HPDE6-E6E7 (cell line): ENCODE data around the gene IGF2BP3.

Experiments
- DNase-seq: peaks from one replicate; pipeline ENCODE4 v3.0.0; 2011; ENCODE audit warnings: missing footprints; ENCODE audit errors: extremely low spot score

IGF2BP3 gene

DNA sequence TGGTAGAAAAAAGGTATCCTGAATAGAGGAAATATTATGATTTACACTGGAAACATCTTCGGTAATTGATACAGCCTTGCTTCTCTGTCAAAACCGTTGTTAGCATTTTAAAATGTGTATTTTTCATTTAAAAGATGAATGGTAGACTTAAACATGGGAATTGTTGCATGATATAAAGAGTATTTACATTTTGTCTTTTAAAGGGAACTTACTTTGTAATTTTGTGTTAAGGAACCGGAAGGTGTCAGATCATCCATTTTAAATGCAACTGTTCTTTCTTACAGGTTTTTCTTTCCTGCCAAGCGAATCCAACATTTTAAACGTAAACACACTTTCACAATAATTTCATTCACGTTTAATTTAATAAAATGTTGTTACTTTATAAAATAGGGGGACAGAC is 1.8 kb upstream of the IGF2BP3 start:
- no peak for DNase-seq

DNA sequence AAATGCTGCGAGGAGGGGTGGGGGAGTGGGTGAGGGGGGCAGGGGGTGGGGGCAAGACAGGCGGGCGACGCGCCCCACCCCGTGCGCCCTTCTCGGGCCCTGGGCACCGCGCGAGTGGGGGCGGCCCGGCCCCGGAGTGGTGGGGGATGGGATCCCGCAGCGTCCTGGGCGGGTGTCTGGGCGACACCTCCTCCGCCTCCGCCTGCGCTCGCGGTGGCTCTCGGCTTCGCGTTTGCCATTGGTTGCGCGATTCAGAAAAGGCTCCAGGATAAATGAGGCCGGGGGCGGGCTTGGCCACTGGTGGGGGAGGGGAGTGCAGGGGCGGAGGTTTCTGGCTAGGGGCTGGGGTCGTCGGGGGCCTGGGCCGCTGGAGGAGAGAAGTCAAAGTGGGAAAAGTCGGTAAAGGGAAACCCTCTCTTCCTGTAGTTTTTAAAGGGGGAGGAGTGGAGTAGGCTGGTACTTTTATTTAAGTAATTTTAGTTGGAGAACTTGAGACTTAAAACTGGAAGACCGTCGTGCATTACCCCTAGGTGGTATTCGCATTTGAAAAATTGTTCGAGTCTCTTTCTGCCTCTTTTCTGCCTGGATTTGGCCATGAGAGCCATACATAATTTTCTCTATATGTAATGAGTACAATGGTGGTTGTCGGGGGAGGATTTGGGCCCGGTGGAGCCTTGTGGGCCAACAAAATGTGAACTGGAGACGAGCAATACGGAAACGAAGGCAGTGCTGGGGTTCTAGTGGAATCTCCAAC is 992 bp upstream of the IGF2BP3 start:
- no peak for DNase-seq

DNA sequence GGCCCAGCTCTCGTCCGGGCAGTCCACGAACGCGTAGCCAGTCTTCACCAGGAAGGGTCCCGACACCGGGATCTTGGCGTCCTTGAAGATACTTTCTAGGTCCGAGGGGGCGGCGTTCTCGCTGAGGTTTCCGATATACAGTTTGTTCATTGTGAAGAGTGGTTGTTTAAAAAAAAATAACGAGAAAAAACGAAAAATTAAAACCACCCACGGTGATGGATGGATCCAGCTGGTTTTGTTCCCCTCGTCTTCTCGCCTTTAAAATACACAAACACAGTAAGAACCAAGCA is 385 bp downstream of the IGF2BP3 start:
- no peak for DNase-seq

DNA sequence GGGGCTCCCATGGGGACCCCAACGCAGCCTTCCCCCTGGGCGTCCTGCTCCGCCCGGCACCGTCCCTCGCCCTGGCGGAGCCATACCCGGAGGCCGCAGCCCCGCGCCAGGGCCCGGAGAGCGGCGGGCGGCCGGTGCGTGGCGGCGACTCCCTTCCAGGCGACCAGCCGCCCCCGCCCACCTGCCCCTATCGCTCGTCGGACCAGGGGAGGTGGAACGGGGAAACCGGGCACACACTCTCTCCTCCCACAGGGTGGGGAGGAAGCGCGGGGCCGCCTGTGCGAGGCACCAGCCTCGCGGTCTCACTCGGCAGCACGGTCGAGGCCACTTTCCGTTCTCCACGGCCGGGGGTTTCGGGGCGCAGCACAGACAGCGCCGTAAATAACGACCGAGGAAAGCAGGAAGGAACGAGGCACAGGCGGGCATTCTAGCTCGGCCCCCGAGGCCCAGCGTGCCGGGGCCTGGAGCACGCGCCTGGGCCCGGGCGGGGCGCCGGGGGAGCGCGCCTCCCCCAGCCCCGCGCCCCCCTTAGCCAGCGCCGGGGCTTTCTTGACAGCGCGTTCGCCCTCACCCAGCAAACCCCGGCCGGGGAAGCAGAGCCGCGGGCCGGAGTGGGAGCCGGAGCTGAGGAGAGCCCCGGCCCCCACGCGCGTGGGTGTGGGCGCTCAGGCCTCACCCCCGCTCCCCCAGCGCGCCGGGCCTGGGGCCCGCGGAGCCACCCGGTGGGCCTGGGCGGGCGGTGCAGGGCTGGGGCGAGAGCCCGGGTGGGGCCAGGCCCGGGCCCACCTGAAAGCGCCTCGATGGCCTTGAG is 936 bp downstream of the IGF2BP3 start:
- no peak for DNase-seq

DNA sequence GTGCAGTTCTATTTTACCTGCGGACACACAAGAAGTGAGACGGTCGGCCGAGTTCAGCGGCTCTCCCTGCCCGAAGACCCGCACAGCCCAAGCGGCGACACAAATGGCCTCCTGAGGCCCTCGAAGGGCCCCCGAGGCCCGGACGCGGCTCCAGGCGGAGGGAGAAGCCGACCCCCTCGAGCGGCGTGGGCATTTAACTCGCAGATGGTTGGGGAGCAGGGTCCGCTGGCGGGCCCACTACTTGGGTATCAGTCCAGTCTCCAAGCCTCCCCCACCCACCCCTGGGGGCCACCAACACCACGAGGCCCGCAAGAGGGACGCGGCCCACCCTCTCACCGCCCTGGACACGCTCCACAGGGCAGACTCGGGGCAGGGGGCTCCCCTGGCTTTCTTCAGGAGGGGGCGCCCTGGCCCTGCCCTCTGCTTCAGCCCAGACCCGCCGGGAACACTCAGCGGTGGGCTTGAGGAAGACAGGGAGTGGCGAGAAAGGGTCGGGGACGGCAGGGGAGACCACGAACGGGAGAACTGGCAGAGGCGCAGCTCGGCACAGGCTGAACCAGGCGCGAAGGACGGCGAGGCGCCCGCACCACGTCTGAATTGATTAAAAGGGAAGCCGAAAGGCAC is 1.7 kb downstream of the IGF2BP3 start:
- no peak for DNase-seq

DNA sequence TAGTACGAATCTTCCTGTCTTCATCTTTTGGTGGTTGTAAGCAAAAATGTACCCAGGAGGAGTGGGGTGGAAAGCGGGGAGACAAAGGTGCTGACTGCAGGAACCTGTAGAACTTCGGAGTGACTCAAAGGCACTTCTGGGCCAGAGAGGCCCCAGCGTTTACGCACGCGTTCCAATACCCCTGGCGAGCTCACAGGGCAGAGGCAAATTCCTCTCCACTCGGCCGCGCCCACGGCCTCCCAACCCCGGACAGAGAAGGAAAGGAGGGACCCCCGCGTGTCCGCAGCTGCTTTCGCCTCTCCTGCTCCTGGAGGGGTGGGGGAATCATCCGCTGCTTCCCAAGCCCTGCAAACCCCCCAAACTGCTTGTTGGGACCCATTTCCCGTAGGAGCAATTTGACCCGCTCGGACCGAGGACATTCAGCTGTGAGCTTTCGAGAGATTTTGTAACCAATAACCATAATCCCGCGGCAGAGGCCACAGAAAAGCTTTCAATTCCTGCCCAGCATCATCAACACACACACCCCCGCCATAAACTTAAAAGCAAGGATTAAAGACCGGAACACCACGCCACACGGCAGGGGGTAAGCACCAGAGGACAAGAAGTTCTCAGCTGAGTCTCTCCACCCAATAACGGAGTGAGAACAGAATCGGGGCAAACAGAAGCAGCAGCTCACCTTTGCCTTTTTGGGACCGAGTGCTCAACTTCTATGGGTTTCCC is 2.3 kb downstream of the IGF2BP3 start:
- no peak for DNase-seq

DNA sequence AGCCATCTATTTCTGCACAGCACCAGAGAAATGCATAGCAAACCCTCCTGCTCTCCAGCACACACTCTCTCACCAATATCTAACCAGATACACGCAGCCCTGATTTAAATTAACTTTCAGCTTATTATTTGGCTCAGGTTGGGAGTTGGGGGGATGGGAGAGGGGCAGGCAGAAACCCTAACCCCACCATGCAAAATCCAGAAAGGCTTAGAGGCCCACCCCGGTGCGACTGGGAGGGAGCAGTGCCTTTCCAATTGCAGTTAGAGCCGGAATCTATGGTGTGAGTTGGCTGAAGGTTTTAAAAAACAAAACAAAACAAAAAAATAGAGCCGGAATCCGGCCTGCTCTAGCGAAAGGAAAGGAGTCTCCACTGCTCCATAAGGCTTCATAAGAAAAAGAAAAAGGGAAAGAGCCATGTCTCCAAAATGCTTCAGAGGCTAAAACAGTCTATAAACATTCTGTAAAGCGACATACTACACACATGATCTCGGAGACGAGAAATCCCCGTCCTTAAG is 2.9 kb downstream of the IGF2BP3 start:
- DNase-seq: no peak

DNA sequence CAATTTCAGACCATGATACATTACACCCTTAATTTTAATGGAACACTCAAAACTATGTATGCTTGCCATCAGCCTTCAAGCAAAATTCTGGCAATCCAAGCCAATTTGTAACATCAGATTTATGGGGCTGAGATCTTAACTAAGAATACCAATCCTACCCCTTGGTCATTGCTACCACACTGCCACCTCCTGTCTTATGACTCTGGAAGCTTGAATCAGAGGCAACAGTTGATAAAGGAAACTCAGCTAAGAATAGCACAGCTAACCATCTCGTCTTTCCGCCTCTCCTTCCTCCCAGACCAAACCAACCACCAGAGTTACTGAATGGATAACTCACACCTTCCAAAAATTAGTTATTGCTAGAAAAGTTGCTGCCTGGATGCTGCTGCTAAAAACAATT is 7.4 kb downstream of the IGF2BP3 start:
- DNase-seq: no peak

DNA sequence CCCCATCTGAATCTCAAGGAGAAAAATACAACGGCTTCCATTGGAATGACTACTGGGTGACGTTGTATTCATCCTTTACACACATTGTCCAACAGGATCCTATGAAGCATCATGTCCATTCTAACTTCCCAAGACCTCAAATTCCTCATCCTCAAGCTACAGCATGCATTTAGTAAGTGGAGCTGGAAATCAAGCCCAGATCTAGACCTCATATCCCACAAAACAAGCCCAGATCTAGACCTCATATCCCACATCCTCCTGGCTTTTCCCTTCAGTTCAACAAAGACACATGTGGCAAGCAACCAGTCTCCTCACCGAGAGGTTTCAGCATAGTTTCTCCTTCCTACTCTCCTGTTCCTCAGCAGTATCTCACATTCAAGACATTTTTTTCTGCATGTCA is 12.2 kb downstream of the IGF2BP3 start:
- DNase-seq: no peak

DNA sequence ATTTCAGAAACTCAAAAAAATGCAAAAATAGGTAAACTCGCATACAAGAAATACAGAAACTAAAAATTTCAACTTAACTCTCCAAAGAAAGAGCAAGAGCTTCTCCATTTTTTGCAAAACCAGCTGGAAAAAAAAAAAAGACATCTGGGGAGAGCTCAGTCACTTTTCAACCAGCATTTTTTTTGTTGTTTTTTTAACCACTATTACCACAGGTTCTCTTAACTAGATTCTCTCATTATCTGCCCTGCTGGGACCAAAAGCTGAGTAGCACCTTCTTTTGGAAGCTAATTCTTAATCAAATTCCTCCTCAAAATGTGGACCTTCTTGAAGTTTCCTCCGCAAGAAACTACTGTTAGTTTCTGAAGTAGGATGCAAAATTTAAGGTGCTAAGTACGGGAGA is 14.2 kb downstream of the IGF2BP3 start:
- DNase-seq: no peak

DNA sequence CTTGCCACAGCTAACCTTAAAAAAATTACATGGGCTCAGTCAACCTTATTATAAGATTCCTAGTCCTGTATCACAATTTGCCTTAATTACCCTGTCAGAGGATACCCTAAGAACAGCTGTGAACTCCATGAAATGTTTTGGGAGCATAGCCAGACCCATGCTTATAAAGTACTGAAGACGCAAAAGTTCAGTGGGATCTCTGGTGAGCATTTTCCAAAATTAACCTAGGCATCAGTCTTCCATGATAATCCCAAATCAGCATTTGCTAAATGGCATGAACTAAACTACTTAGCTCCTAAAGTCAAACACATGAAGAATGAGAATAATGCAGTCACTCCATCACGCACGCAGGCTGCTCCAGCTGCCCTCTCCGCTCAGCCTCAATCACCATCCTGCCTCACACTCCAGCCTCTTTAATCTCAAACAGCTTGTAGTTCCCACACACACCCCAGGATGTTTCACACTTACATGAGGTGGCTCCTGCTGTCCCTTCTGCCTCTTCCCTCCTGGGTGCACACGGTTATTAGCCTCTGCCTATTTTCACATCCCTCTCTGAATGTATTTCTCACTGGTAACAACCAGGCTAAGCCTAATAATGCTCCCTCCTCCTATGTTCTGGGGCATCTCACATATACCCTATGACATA is 15.3 kb downstream of the IGF2BP3 start:
- DNase-seq: no peak

DNA sequence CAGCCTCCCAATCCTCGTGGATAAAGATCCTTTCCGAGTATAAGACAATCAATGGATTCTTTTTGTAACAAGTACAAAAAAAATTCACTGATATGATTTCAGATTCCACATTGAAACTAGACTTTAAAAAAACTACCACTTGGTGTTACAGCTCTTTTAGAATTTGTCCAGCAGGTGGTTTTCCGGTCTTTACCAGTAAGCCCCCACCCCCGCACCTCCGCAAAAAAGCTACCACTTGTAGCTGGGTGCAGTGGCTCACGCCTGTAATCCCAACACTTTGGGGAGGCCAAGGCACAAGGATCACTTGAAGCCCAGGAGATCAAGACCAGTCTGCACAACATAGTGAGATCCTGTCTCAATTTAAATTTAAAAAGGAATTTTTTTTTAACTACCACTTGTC is 19.8 kb downstream of the IGF2BP3 start:
- DNase-seq: no peak

DNA sequence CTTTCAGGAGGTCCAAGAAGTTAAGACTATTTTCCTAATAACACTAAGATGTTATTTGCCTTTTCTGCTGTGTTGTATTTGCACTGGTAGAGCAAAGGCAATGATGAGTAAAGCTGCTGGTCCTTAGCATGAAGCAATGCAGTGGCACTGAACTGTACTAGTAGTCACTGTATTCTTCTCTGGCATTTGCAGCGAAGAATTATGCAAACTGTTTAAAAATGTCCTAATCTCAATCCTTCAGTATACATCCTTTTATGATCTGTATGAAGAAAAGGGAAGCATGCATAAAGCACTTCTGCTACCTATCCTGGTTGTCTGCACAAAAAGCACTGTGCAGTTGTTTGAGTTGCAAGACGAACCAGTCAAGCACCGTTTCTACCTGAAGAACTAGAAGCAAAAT is 20.4 kb downstream of the IGF2BP3 start:
- DNase-seq: no peak

DNA sequence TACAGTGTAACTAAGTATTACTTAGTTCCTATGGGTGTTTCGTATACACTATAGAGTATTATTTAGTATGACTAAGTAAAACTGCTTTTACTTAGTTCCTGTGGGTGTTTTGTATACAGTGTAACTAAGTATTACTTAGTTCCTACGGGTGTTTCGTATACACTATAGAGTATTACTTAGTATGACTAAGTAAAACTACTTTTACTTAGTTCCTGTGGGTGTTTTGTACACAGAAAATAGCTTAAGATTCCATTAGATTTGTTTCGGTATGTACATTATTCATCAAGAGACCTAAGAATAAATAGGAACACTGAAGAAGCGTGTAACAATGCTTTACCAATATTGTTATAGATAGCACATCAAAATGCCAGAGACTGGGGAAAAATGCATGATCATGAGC is 25.0 kb downstream of the IGF2BP3 start:
- no peak for DNase-seq

DNA sequence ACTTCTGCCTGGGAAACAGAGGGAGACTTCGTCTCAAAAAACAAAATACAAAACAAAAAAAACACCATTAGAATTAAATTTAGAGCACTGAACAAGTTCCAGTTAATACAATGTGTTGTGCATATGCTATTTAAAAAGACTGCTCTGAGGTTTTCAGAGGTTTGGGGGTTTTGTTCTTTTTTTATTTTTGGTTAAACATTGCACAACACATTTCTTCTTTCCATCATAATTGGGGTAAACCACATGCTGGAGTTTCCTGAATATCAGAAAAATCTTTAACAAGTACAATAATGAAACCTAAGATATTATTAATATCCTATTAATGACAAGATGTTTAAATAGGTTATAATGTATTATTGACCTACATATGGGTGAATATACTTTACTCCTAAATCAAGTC is 26.3 kb downstream of the IGF2BP3 start:
- DNase-seq: no peak

DNA sequence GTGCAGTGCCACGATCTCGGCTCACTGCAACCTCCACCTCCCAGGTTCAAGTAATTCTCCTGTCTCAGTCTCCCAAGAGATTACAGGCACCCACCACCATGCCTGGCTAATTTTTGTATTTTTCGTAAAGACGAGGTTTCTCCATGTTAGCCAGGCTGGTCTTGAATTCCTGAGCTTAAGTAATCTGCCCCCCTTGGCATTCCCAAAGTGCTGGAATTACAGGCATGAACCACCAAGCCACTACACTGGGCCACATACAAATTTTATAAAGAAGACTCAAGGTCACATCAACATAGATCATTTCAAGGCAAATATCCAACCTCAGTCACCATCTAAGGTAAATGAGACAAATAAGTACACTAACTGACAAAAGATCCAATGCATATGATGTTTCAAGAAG is 32.1 kb downstream of the IGF2BP3 start:
- DNase-seq: no peak

DNA sequence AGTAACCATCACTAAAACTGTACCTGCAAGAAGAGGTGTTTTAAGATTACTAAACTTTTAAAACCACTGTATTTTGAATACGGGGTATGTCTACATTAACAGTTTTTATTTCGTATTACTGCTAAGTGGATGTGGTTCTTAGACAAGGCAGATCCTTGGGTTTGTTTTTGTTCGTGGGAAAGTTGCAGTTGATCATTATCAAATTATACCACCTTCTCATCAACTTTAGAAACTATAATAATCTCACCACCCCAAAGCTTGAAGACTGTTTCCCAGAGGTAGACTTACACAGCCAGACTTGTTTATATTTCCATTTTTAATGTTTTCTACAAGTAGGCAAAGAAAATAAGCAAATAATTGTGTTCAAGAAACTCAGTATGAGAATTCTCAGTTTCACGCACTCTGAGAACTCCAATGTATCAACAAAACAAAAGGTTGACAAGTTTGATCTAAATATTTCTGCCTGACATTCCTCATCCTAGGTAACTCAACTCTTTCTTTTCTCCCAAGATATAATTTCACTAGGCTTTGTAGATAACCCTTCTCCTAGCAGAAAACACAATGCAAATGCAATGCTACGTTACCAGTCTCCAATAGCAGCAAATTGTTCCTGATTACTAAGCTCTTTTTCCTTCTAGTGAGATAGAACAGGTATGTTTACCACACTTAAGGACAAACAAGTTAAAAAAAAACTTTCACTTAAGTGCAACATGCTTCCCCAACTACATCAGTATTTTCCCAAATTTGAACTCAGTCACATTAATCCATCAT is 36.0 kb downstream of the IGF2BP3 start:
- DNase-seq: no peak

DNA sequence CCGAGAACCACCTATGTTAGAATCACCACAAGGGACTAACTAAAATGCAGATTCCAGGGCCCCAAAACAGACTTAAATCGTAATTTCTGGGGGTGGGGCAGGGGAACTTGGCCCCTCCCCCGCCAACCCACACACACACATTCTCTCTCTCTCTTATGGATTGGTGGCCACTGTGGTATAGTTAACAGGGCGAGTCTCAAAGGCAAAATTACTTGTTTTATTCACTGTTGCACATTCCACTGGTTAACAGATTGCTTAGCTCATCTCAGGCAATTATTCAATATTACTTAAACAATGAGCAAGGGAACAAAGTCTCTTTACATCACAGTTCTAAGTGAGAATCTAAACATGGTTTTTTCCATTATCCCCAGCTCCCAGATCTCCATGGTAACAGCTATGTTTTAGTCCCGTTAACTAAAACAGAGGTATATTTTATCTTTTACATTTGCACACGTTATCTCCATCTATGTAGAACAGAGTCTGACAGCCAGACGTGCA is 38.5 kb downstream of the IGF2BP3 start:
- no peak for DNase-seq

DNA sequence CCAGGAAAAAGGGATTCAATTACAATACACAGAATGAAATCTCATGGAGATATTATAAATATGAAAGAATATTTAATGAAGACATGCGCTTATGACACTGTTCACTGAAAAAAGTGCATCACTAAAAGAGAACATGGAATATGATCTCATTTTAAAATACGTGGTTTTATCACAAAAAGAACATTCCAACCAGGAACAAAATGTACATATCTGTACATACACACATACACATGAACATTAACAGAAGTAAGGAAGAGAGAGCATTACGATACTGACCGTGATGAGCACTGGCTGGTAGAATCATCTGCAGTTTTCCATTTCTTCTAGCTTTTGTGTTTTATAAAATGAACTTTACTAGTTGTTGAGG is 39.4 kb downstream of the IGF2BP3 start:
- DNase-seq: no peak

DNA sequence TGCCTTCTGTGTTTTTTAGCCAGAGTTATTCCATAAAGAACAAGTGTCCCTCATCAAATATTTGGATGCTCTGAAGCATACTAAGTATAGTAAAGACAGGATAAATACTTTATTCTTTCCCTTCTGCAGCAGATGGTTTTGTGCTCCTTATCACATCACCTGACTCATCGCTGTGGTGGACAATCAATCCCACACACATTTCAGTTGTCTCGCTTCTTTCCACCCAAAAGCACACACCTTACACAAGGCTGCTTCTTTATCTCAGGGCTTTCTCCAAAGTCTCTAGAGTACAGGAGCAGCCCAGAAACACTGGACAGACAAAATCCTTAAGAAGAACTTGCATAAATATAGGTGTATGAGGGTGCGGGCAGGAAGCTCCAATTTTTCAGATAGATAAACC is 43.4 kb downstream of the IGF2BP3 start:
- no peak for DNase-seq

DNA sequence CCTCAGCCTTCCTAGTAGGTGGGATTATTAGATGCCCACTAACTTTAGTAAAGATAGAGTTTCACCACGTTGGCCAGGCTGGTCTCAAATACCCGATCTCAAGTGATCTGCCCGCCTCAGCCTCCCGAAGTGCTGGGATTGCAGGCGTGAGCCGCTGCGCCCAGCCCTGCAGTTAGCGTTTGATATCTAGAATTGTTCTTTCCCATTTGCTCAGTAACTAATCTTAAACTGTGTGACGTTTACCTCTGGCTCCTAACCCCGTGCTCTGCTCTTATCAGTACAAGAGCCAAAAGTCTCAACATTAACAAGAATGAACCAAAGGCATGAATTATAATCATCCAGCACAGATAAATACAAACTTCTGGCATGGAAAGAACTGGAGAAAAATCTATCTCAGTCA is 47.4 kb downstream of the IGF2BP3 start:
- no peak for DNase-seq
